ENCODE measurements around the gene RBKS. TPM values are rescaled to one million over a fixed set of nuclear protein-coding genes. Genes with fewer than 3 reads are reported as not detected.

The RBKS gene
- polyA plus RNA-seq, 1 donor (not counting 4 experiments of a cell fraction or from before 2014, with no cell fraction given): 1.9 TPM

DNA sequence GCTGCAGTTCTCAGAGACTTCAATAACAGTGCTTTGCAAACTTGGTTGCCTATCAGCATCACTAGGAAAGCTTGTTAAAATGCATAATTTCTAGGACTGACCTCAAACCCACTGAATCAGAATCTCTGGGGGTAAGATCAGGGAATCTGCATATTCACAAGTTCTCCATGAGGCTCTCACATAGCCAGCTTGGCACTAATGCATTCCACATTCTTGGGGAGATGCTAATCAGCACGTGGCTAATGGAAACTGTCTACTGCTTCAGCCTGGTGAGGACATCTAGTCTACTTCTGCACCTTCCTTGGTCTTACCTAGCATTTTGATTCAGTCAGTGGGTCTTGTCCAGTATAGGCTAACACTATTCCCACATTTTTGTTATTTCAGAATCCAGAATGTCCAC, 56.3 kb downstream of the RBKS start:
- Histone ChIP-seq H3K79me2 (ENCODE audit: control insufficient read depth, insufficient read depth, low read length) (no peaks in the 10 kb centered on the region), H4K20me1 (ENCODE audit: control insufficient read depth, extremely low read depth, insufficient read depth, low read length) (no peaks in the 10 kb centered on the region), H3K9me1 (ENCODE audit: control insufficient read depth, extremely low read depth, insufficient read depth, low read length) (no peaks in the 10 kb centered on the region), H3K9me3 (ENCODE audit: control insufficient read depth, low read depth, low read length) (no peaks in the 10 kb centered on the region), H3K4me2 (ENCODE audit: control insufficient read depth, extremely low read depth, insufficient read depth, low read depth, low read length) (no peak overlapping the region), H3K36me3 (ENCODE audit: control insufficient read depth in 2 of 2, extremely low read depth in 1 of 2, insufficient read depth in 2 of 2, low read length in 2 of 2) (no peaks in the 10 kb centered on the region), H3K27ac (ENCODE audit: control insufficient read depth, insufficient read depth, low read length) (no peak overlapping the region), H3K27me3 (ENCODE audit: control insufficient read depth, extremely low read depth, insufficient read depth, low read length) (no peaks in the 10 kb centered on the region), H3K4me1 (ENCODE audit: control insufficient read depth, extremely low read depth, insufficient read depth, low read length) (peaks cover 13% of the 10 kb centered on the region), H2AFZ (ENCODE audit: control insufficient read depth, low read length) (no peak overlapping the region), H3K9ac (ENCODE audit: control insufficient read depth, extremely low read depth, insufficient read depth, low read length) (no peak overlapping the region), H3K4me3 (ENCODE audit: control insufficient read depth in 2 of 3, extremely low read depth in 1 of 3, insufficient read depth in 2 of 3, low read depth in 1 of 3, low read length in 3 of 3) (no peak overlapping the region)
- no peak for FAIRE-seq
- dilution Hi-C loops (cut with MboI; ENCODE audit: extremely low pct_ligation_motif_present, low sequenced_read_pairs): no loop called here
- no peak for DNase-seq (ENCODE audit: low read depth, low spot score)
- TF ChIP-seq EZH2 (IDR thresholded peaks at IDR 0.05; ENCODE audit: low read length): no peak
- TF ChIP-seq, protein P1, sequence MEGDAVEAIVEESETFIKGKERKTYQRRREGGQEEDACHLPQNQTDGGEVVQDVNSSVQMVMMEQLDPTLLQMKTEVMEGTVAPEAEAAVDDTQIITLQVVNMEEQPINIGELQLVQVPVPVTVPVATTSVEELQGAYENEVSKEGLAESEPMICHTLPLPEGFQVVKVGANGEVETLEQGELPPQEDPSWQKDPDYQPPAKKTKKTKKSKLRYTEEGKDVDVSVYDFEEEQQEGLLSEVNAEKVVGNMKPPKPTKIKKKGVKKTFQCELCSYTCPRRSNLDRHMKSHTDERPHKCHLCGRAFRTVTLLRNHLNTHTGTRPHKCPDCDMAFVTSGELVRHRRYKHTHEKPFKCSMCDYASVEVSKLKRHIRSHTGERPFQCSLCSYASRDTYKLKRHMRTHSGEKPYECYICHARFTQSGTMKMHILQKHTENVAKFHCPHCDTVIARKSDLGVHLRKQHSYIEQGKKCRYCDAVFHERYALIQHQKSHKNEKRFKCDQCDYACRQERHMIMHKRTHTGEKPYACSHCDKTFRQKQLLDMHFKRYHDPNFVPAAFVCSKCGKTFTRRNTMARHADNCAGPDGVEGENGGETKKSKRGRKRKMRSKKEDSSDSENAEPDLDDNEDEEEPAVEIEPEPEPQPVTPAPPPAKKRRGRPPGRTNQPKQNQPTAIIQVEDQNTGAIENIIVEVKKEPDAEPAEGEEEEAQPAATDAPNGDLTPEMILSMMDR (optimal IDR thresholded peaks at IDR 0.05 in 1 of 3, IDR thresholded peaks at IDR 0.05 in 1 of 3, conservative IDR thresholded peaks at IDR 0.05 in 1 of 3; ENCODE audit: extremely low read depth in 1 of 3, insufficient read depth in 2 of 3, low read length in 3 of 3): no peak

DNA sequence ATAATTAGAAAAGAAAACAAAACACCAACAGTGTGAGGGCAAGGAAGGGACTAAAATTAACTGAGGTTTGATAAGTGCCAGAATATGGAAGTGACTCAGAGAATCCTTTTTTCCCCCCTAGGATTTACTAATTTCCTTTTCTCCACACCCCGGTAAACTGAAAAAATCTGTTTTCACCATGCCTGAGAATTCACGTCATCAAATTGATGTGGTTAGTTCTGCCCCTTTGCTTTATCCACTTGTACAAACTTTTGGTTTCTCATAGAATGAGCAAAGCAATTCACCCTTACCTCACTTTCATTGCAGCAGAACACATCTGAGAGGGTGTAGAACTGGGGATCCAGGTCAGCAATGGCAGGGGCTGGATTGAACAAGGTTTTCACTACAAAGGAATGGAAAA, 57.8 kb downstream of the RBKS start:
- Histone ChIP-seq H3K9me1 (ENCODE audit: control insufficient read depth, extremely low read depth, insufficient read depth, low read length) (no peaks in the 10 kb centered on the region), H2AFZ (ENCODE audit: control insufficient read depth, low read length) (no peak overlapping the region), H3K4me2 (ENCODE audit: control insufficient read depth, extremely low read depth, insufficient read depth, low read depth, low read length) (peak overlapping the region; percentile 18), H3K27me3 (ENCODE audit: control insufficient read depth, extremely low read depth, insufficient read depth, low read length) (no peaks in the 10 kb centered on the region), H3K4me3 (ENCODE audit: control insufficient read depth in 2 of 3, extremely low read depth in 1 of 3, insufficient read depth in 2 of 3, low read depth in 1 of 3, low read length in 3 of 3) (no peak overlapping the region), H3K36me3 (ENCODE audit: control insufficient read depth in 2 of 2, extremely low read depth in 1 of 2, insufficient read depth in 2 of 2, low read length in 2 of 2) (no peaks in the 10 kb centered on the region), H4K20me1 (ENCODE audit: control insufficient read depth, extremely low read depth, insufficient read depth, low read length) (no peaks in the 10 kb centered on the region), H3K27ac (ENCODE audit: control insufficient read depth, insufficient read depth, low read length) (no peak overlapping the region), H3K4me1 (ENCODE audit: control insufficient read depth, extremely low read depth, insufficient read depth, low read length) (peaks cover 13% of the 10 kb centered on the region), H3K79me2 (ENCODE audit: control insufficient read depth, insufficient read depth, low read length) (no peaks in the 10 kb centered on the region), H3K9me3 (ENCODE audit: control insufficient read depth, low read depth, low read length) (no peaks in the 10 kb centered on the region), H3K9ac (ENCODE audit: control insufficient read depth, extremely low read depth, insufficient read depth, low read length) (no peak overlapping the region)
- FAIRE-seq: no peak
- dilution Hi-C loops (cut with MboI; ENCODE audit: extremely low pct_ligation_motif_present, low sequenced_read_pairs): no loop called here
- DNase-seq (ENCODE audit: low read depth, low spot score): no peak
- TF ChIP-seq, protein P1 (optimal IDR thresholded peaks at IDR 0.05 in 1 of 3, IDR thresholded peaks at IDR 0.05 in 1 of 3, conservative IDR thresholded peaks at IDR 0.05 in 1 of 3; ENCODE audit: extremely low read depth in 1 of 3, insufficient read depth in 2 of 3, low read length in 3 of 3): no peak
- TF ChIP-seq EZH2 (IDR thresholded peaks at IDR 0.05; ENCODE audit: low read length): no peak

All from keratinocyte (primary cell).